ACC112 (cell line): Measurements from ENCODE around the gene BAG5.

Experiments
- H2AFZ ChIP-seq: fragments of 200-600 bp; sonication (generic); one replicate; pipeline ENCODE4 v1.6.0; 2017; ENCODE audit warnings: antibody characterized with exemption, low read length; ENCODE audit not compliant: unreplicated experiment
- H3K27ac ChIP-seq: fragments of 200-600 bp; sonication (generic); 2 replicates; pipeline ENCODE4 v1.5.1; 2014; ENCODE audit warnings: low read depth, mild to moderate bottlenecking, antibody characterized with exemption, low read length, moderate library complexity
- H3K27me3 ChIP-seq: fragments of 200-600 bp; sonication (generic); 2 replicates; pipeline ENCODE4 v1.6.1; 2014; ENCODE audit warnings: mild to moderate bottlenecking, antibody characterized with exemption, low read length, moderate library complexity, mixed read lengths; ENCODE audit not compliant: insufficient read depth
- H3K36me3 ChIP-seq: fragments of 200-600 bp; sonication (generic); 2 replicates; pipeline ENCODE4 v1.6.1; 2016; ENCODE audit warnings: mild to moderate bottlenecking, antibody characterized with exemption, low read length, moderate library complexity, mixed read lengths; ENCODE audit not compliant: insufficient read depth
- H3K4me1 ChIP-seq: fragments of 200-600 bp; sonication (generic); one replicate; pipeline ENCODE4 v1.6.1; 2016; ENCODE audit warnings: low read length, mixed read lengths; ENCODE audit not compliant: insufficient read depth, unreplicated experiment, control insufficient read depth
- H3K4me3 ChIP-seq: fragments of 200-600 bp; sonication (generic); 2 replicates; pipeline ENCODE4 v1.5.1; 2014; ENCODE audit warnings: mild to moderate bottlenecking, low read depth, low read length
- H3K79me2 ChIP-seq: fragments of 200-600 bp; sonication (generic); one replicate; pipeline ENCODE4 v1.6.0; 2016; ENCODE audit warnings: low read length; ENCODE audit not compliant: control insufficient read depth, unreplicated experiment, insufficient read depth

Gene BAG5

DNA sequence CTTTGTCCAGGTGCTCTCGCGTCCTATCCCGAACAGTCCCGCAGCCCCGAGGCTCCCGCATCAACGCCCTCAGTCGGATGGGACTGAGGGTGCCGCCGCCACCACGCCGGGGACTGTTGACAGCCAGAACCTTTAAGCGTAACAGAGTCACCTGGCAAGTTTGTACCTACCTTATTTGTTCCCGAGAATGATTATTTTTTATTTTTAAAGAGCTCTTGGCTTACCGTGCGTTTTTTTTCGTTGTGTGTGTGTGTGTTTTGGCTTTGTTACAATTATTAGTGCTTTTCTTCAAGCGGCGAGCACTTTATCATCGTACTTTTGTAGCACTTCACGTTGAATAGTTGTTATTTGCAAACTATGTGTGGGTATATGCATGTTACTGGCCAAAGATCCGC, 766 bp upstream of the BAG5 start:
- Histone ChIP-seq H3K79me2 (peaks cover 90% of the 10 kb centered on the region), H3K4me1 (peaks cover 37% of the 10 kb centered on the region), H3K27me3 (no peaks in the 10 kb centered on the region), H3K36me3 (peaks cover 19% of the 10 kb centered on the region), H2AFZ (peak overlapping the region; percentile 94), H3K4me3 (peak overlapping the region; percentile 99), H3K27ac (peak overlapping the region; percentile 97)

GRCh38 chr14:103562179-103562428, 353 bp downstream of the BAG5 start:
- Histone ChIP-seq H3K36me3 (peaks cover 19% of the 10 kb centered on the region), H3K4me1 (peaks cover 47% of the 10 kb centered on the region), H3K27ac (peak overlapping the region; percentile 97), H3K4me3 (peak overlapping the region; percentile 99), H3K79me2 (peaks cover 90% of the 10 kb centered on the region), H3K27me3 (no peaks in the 10 kb centered on the region), H2AFZ (peak overlapping the region; percentile 94)

GRCh38 chr14:103561381-103562178, 877 bp downstream of the BAG5 start:
- H3K4me3 ChIP-seq = peak overlapping the region; percentile 99
- peak overlapping the region; percentile 97 for H3K27ac ChIP-seq
- peaks cover 48% of the 10 kb centered on the region for H3K4me1 ChIP-seq

DNA sequence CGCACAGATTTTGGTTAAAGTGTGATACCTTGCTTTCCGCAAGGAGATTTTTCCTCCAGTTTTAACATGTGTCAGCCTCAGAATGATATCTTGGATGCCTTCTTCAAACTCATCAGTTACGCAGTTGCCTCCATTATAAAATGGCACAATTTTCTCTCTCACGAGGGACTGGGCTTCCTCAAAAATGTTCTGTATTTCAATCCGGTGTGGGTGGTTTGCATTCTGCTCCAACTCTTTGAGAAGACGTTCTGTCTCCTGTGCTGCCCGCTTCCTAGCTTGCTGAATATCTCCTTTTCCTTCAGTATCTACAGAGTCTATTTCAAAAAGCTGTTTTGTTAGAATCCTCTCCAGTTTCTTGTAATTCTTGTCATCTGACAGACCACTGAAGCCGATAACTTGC, 1.8 kb downstream of the BAG5 start:
- Histone ChIP-seq H3K79me2 (peaks cover 86% of the 10 kb centered on the region), H3K4me1 (peaks cover 48% of the 10 kb centered on the region), H2AFZ (no peak overlapping the region), H3K4me3 (peak overlapping the region; percentile 99), H3K27ac (peak overlapping the region; percentile 97), H3K27me3 (no peaks in the 10 kb centered on the region), H3K36me3 (peaks cover 19% of the 10 kb centered on the region)

More at GRCh38 chr14:103561381-103562178, 877 bp downstream of the BAG5 start:
- H3K36me3 ChIP-seq = peaks cover 19% of the 10 kb centered on the region
- H3K27me3 ChIP-seq = no peaks in the 10 kb centered on the region
- peaks cover 92% of the 10 kb centered on the region for H3K79me2 ChIP-seq
- peak overlapping the region; percentile 94 for H2AFZ ChIP-seq

DNA sequence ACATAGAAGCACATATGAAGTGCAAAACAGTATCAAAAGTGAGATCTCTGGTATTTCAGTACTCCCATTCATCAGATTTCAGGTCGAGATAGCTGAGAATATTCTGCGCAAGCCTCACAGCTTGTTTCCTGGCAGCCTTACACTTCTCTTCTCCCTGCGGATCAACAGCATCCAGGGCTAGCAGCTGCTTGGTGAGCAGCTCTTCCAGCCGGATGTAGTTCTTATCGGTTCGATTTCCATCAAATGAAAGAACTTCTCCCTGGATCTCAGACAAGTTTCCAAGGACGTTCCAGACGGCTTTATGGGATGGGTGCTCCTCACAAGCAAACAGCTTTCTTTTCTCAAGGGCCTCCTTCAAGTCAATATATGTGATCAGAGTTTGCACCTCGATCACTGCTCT, 2.7 kb downstream of the BAG5 start:
- Histone ChIP-seq H3K27me3 (no peaks in the 10 kb centered on the region), H2AFZ (no peak overlapping the region), H3K36me3 (peaks cover 19% of the 10 kb centered on the region), H3K79me2 (peaks cover 79% of the 10 kb centered on the region), H3K4me1 (peaks cover 48% of the 10 kb centered on the region), H3K27ac (peak overlapping the region; percentile 20; the same call in 1 of the 2 replicates), H3K4me3 (peak overlapping the region; percentile 99)

- Histone ChIP-seq H2AFZ (no peak overlapping the region), H3K4me1 (peaks cover 43% of the 10 kb centered on the region), H3K36me3 (peaks cover 19% of the 10 kb centered on the region), H3K4me3 (peak overlapping the region; percentile 7), H3K27me3 (no peaks in the 10 kb centered on the region), H3K27ac (peak overlapping the region; percentile 64), H3K79me2 (peaks cover 64% of the 10 kb centered on the region)
Measured at GRCh38 chr14:103558071-103558882, 4.2 kb downstream of the BAG5 start.

DNA sequence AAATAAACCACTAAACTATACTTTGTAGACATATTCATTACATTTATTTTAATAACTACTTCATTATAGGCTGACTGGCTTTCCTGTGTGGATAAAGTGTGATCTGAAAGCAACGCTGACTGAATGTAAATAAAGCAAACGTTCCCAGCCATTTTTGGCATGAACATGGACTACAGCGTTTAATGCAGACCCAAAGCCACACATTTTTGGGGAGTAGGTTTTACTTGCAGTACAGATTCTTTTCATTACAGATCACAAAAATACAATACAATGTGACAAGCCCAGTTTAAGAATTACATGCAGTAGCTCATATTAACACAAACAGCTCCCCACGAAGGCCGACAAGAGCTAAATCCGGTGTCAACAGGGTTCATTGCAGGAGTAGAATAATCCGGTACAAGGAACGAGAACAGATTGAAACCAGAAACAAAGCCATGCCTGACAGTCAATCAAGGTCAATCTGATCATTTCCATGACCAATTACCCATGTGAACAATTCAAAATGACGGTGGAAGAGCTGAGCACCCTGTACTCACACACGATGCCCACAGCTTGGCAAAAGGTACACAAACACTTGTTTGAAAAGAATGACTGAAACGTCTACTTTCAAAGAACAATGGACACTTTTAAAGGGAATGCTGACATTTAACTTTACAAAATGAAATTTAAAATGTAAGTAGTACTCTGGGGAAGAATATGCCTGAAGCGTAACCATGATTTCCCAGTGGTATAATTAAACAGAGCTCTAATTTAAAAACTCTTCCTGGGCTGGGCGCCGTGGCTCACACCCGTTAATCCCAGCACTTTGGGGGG, 5.3 kb downstream of the BAG5 start:
- no peaks in the 10 kb centered on the region for H3K27me3 ChIP-seq
- peaks cover 50% of the 10 kb centered on the region for H3K4me1 ChIP-seq
- no peak overlapping the region for H3K4me3 ChIP-seq
- H3K27ac ChIP-seq = peak overlapping the region; percentile 64; the same call in 1 of the 2 replicates
- H3K36me3 ChIP-seq = peaks cover 19% of the 10 kb centered on the region
- H3K79me2 ChIP-seq = peaks cover 58% of the 10 kb centered on the region
- no peak overlapping the region for H2AFZ ChIP-seq

GRCh38 chr14:103555559-103556337, 6.7 kb downstream of the BAG5 start:
- Histone ChIP-seq H3K27me3 (no peaks in the 10 kb centered on the region), H3K4me1 (peaks cover 58% of the 10 kb centered on the region), H3K79me2 (peaks cover 44% of the 10 kb centered on the region), H2AFZ (no peak overlapping the region), H3K4me3 (no peak overlapping the region), H3K36me3 (peaks cover 19% of the 10 kb centered on the region), H3K27ac (no peak overlapping the region)

DNA sequence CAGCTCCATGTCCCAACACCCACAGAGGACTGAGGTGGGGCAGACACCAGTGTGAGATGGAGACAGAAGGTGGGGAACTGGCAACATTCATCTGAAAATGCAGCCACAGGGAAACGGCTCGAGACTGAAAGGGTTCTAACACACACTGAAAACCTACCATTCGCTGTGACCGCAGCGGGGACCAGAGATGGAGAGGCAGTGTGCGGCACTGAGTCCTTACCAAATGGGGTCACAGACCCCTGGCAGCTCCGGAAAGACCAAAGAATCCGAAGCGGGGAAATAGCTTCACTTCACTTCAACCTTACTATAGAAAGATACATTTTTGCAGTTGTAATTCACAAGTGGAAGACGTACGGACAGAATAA, 9.6 kb downstream of the BAG5 start:
- Histone ChIP-seq H3K27me3 (no peaks in the 10 kb centered on the region), H3K4me3 (no peak overlapping the region), H3K4me1 (peaks cover 34% of the 10 kb centered on the region), H3K27ac (peak overlapping the region; percentile 40; the same call in 1 of the 2 replicates), H2AFZ (no peak overlapping the region), H3K79me2 (peaks cover 19% of the 10 kb centered on the region), H3K36me3 (no peaks in the 10 kb centered on the region)
